Glutamatergic neuron (in vitro differentiated cells): Measurements from ENCODE around the gene TMEM132A. TPM values are rescaled to one million over a fixed set of nuclear protein-coding genes. Genes with fewer than 3 reads are reported as not detected.
A peak's percentile ranks its signal among the peaks of the same experiment; 100 is the strongest.

Experiments
- DNase-seq: peaks from one replicate; pipeline ENCODE4 v3.0.0; 2022
- H3K27ac Mint-ChIP-seq: one replicate; pipeline ENCODE4 v1.8.0; 2020; ENCODE audit warnings: mild to moderate bottlenecking, mixed read lengths, inconsistent platforms; ENCODE audit not compliant: unreplicated experiment
- H3K27me3 Mint-ChIP-seq: one replicate; pipeline ENCODE4 v1.8.0; 2020; ENCODE audit warnings: mild to moderate bottlenecking, moderate library complexity, mixed read lengths, inconsistent platforms; ENCODE audit not compliant: unreplicated experiment
- H3K36me3 Mint-ChIP-seq: one replicate; pipeline ENCODE4 v1.8.0; 2020; ENCODE audit warnings: mild to moderate bottlenecking, mixed read lengths, inconsistent platforms; ENCODE audit not compliant: unreplicated experiment
- H3K4me1 Mint-ChIP-seq: one replicate; pipeline ENCODE4 v1.8.0; 2020; ENCODE audit warnings: mild to moderate bottlenecking, low read depth, mixed read lengths, inconsistent platforms; ENCODE audit not compliant: unreplicated experiment
- H3K4me3 Mint-ChIP-seq: one replicate; pipeline ENCODE4 v1.8.0; 2020; ENCODE audit warnings: mild to moderate bottlenecking, mixed read lengths, inconsistent platforms; ENCODE audit not compliant: unreplicated experiment
- H3K9me3 Mint-ChIP-seq: one replicate; pipeline ENCODE4 v1.8.0; 2020; ENCODE audit warnings: mild to moderate bottlenecking, moderate library complexity, mixed read lengths, inconsistent platforms; ENCODE audit not compliant: unreplicated experiment
- CTCF ChIP-seq: fragments of 200-600 bp; sonication (generic); IDR thresholded peaks from one replicate; pipeline ENCODE4 v1.5.0; 2021; ENCODE audit not compliant: partially characterized antibody, unreplicated experiment
- total RNA-seq: library from RNA; stranded (reverse); fragmentation: NEBNext Ultra II Directional; extraction: Animal tissue kit (Norgen Biotek cat#: 25700); gene quantifications from one replicate; pipeline ENCODE4 v1.2.1, GENCODE V29; 2021; ENCODE audit not compliant: unreplicated experiment

Gene TMEM132A
- total RNA-seq, 1 donor from 2014 or later: 664 TPM

GRCh38 chr11:60913793-60914632 lies 10.2 kb upstream of the TMEM132A start, which contains the start of gene TMEM109:
TSS of gene TMEM109 (plus strand) at chr11:60914158. CDS start at chr11:60919694, 5,536 bp downstream.
- peak within 1 kb of the TSS; percentile 100 for H3K4me3 Mint-ChIP-seq
- DNase-seq: peak; percentile 90
- H3K4me1 Mint-ChIP-seq: peaks cover 8% of the 10 kb centered on the region
- peaks cover 9% of the 10 kb centered on the region for H3K27me3 Mint-ChIP-seq
- TF ChIP-seq CTCF: no peak
- H3K36me3 Mint-ChIP-seq: peaks cover 5% of the 10 kb centered on the region
- peak within 1 kb of the TSS; percentile 84 for H3K27ac Mint-ChIP-seq
- H3K9me3 Mint-ChIP-seq: peaks cover 14% of the 10 kb centered on the region

GRCh38 chr11:60914633-60915247 lies 9.5 kb upstream of the TMEM132A start:
- Mint-ChIP-seq H3K36me3 (peaks cover under 1% of the 10 kb centered on the region), H3K27ac (peak overlapping the region; percentile 31), H3K27me3 (peaks cover 9% of the 10 kb centered on the region), H3K4me3 (peak overlapping the region; percentile 87), H3K4me1 (peaks cover 8% of the 10 kb centered on the region), H3K9me3 (peaks cover 12% of the 10 kb centered on the region)
- DNase-seq: no peak
- TF ChIP-seq CTCF: no peak

GRCh38 chr11:60915248-60915914 lies 8.9 kb upstream of the TMEM132A start:
- H3K4me3 Mint-ChIP-seq: peak overlapping the region; percentile 87
- peaks cover 8% of the 10 kb centered on the region for H3K4me1 Mint-ChIP-seq
- DNase-seq: peak; percentile 35
- no peak for TF ChIP-seq CTCF
- H3K9me3 Mint-ChIP-seq: peaks cover 12% of the 10 kb centered on the region
- H3K27ac Mint-ChIP-seq: peak overlapping the region; percentile 31
- peaks cover 9% of the 10 kb centered on the region for H3K27me3 Mint-ChIP-seq
- no peaks in the 10 kb centered on the region for H3K36me3 Mint-ChIP-seq

- no peak for TF ChIP-seq CTCF
- Mint-ChIP-seq H3K9me3 (peaks cover 12% of the 10 kb centered on the region), H3K4me1 (peaks cover 8% of the 10 kb centered on the region), H3K27ac (no peak overlapping the region), H3K36me3 (no peaks in the 10 kb centered on the region), H3K27me3 (peaks cover 4% of the 10 kb centered on the region), H3K4me3 (no peak overlapping the region)
- DNase-seq: no peak
Measured at GRCh38 chr11:60916669-60917206, 7.5 kb upstream of the TMEM132A start.
